ENCODE measurements around the gene E2F7. TPM values are rescaled to one million over a fixed set of nuclear protein-coding genes. Genes with fewer than 3 reads are reported as not detected.

Gene E2F7
- polyA plus RNA-seq, 1 donor from 2014 or later: 0.48 TPM

GRCh38 chr12:77058740-77059139 is 6.6 kb downstream of the E2F7 start:
- H3K9ac ChIP-seq (ENCODE audit: low read length): no peak overlapping the region
- no peaks in the 10 kb centered on the region for H3F3A ChIP-seq (ENCODE audit: insufficient read depth, low read length, poor library complexity, severe bottlenecking)
- H3K9me3 ChIP-seq (ENCODE audit: low read length): no peaks in the 10 kb centered on the region
- no peak overlapping the region for H3K4me3 ChIP-seq (ENCODE audit: low read length)
- H3K4me2 ChIP-seq (ENCODE audit: low read length): no peak overlapping the region
- no peaks in the 10 kb centered on the region for H3K9me2 ChIP-seq (ENCODE audit: insufficient read depth, low read length)
- H3K79me2 ChIP-seq (replicated peaks; ENCODE audit: insufficient read depth, low read length): peaks cover 21% of the 10 kb centered on the region
- TF ChIP-seq POLR2AphosphoS5 (IDR thresholded peaks at IDR 0.05): no peak
- TF ChIP-seq CTCF (IDR thresholded peaks at IDR 0.05; ENCODE audit: poor library complexity, severe bottlenecking): no peak
- no peak for TF ChIP-seq MXI1 (conservative IDR thresholded peaks at IDR 0.05; ENCODE audit: poor library complexity, severe bottlenecking)
- TF ChIP-seq TAF1 (IDR thresholded peaks at IDR 0.05; ENCODE audit: low read depth): no peak
- TF ChIP-seq SMC3 (conservative IDR thresholded peaks at IDR 0.05; ENCODE audit: poor library complexity): no peak
- no peak for TF ChIP-seq RAD21 (conservative IDR thresholded peaks at IDR 0.05)
- no peak for TF ChIP-seq EZH2 (IDR thresholded peaks at IDR 0.05; ENCODE audit: borderline replicate concordance, insufficient read depth, low read length, poor library complexity, severe bottlenecking)
- TF ChIP-seq, protein P1, sequence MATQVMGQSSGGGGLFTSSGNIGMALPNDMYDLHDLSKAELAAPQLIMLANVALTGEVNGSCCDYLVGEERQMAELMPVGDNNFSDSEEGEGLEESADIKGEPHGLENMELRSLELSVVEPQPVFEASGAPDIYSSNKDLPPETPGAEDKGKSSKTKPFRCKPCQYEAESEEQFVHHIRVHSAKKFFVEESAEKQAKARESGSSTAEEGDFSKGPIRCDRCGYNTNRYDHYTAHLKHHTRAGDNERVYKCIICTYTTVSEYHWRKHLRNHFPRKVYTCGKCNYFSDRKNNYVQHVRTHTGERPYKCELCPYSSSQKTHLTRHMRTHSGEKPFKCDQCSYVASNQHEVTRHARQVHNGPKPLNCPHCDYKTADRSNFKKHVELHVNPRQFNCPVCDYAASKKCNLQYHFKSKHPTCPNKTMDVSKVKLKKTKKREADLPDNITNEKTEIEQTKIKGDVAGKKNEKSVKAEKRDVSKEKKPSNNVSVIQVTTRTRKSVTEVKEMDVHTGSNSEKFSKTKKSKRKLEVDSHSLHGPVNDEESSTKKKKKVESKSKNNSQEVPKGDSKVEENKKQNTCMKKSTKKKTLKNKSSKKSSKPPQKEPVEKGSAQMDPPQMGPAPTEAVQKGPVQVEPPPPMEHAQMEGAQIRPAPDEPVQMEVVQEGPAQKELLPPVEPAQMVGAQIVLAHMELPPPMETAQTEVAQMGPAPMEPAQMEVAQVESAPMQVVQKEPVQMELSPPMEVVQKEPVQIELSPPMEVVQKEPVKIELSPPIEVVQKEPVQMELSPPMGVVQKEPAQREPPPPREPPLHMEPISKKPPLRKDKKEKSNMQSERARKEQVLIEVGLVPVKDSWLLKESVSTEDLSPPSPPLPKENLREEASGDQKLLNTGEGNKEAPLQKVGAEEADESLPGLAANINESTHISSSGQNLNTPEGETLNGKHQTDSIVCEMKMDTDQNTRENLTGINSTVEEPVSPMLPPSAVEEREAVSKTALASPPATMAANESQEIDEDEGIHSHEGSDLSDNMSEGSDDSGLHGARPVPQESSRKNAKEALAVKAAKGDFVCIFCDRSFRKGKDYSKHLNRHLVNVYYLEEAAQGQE (IDR thresholded peaks at IDR 0.05; ENCODE audit: borderline replicate concordance): no peak
- TF ChIP-seq EP300 (conservative IDR thresholded peaks at IDR 0.05; ENCODE audit: poor library complexity, severe bottlenecking): no peak
- no peak overlapping the region for H2AFZ ChIP-seq (ENCODE audit: low read depth, low read length)
- H3K27ac ChIP-seq (ENCODE audit: low read length): no peak overlapping the region
- H3K36me3 ChIP-seq (ENCODE audit: insufficient read depth, low read length): no peaks in the 10 kb centered on the region
- no peaks in the 10 kb centered on the region for H4K20me1 ChIP-seq (ENCODE audit: insufficient read depth)
- H3K27me3 ChIP-seq (ENCODE audit: insufficient read depth, low read depth, low read length): no peaks in the 10 kb centered on the region

- no peaks in the 10 kb centered on the region for H3K9me3 ChIP-seq (ENCODE audit: low read length)
- no peak overlapping the region for H3K4me3 ChIP-seq (ENCODE audit: low read length)
- H3K27ac ChIP-seq (ENCODE audit: low read length): no peak overlapping the region
- H3K9ac ChIP-seq (ENCODE audit: low read length): no peak overlapping the region
- no peak for TF ChIP-seq POLR2AphosphoS5 (IDR thresholded peaks at IDR 0.05)
- TF ChIP-seq MXI1 (conservative IDR thresholded peaks at IDR 0.05; ENCODE audit: poor library complexity, severe bottlenecking): no peak
- no peak for TF ChIP-seq RAD21 (conservative IDR thresholded peaks at IDR 0.05)
- TF ChIP-seq, protein P1 (IDR thresholded peaks at IDR 0.05; ENCODE audit: borderline replicate concordance): no peak
- no peak for TF ChIP-seq SMC3 (conservative IDR thresholded peaks at IDR 0.05; ENCODE audit: poor library complexity)
- no peak for TF ChIP-seq TAF1 (IDR thresholded peaks at IDR 0.05; ENCODE audit: low read depth)
- TF ChIP-seq CTCF (IDR thresholded peaks at IDR 0.05; ENCODE audit: poor library complexity, severe bottlenecking): no peak
- no peak for TF ChIP-seq EZH2 (IDR thresholded peaks at IDR 0.05; ENCODE audit: borderline replicate concordance, insufficient read depth, low read length, poor library complexity, severe bottlenecking)
- no peak for TF ChIP-seq EP300 (conservative IDR thresholded peaks at IDR 0.05; ENCODE audit: poor library complexity, severe bottlenecking)
- H4K20me1 ChIP-seq (ENCODE audit: insufficient read depth): no peaks in the 10 kb centered on the region
- no peaks in the 10 kb centered on the region for H3F3A ChIP-seq (ENCODE audit: insufficient read depth, low read length, poor library complexity, severe bottlenecking)
- H3K27me3 ChIP-seq (ENCODE audit: insufficient read depth, low read depth, low read length): no peaks in the 10 kb centered on the region
- H2AFZ ChIP-seq (ENCODE audit: low read depth, low read length): no peak overlapping the region
- H3K79me2 ChIP-seq (replicated peaks; ENCODE audit: insufficient read depth, low read length): no peaks in the 10 kb centered on the region
- H3K9me2 ChIP-seq (ENCODE audit: insufficient read depth, low read length): no peaks in the 10 kb centered on the region
- H3K36me3 ChIP-seq (ENCODE audit: insufficient read depth, low read length): no peaks in the 10 kb centered on the region
- H3K4me2 ChIP-seq (ENCODE audit: low read length): no peak overlapping the region
Observed at GRCh38 chr12:77054851-77055250, 10.5 kb downstream of the E2F7 start.

Data from neural cell (in vitro differentiated cells).